ENCODE results near the gene ANKMY2. TPM values are rescaled to one million over a fixed set of nuclear protein-coding genes. Genes with fewer than 3 reads are reported as not detected.

Gene ANKMY2
- total RNA-seq, 1 donor from 2014 or later: 68.5 TPM

DNA sequence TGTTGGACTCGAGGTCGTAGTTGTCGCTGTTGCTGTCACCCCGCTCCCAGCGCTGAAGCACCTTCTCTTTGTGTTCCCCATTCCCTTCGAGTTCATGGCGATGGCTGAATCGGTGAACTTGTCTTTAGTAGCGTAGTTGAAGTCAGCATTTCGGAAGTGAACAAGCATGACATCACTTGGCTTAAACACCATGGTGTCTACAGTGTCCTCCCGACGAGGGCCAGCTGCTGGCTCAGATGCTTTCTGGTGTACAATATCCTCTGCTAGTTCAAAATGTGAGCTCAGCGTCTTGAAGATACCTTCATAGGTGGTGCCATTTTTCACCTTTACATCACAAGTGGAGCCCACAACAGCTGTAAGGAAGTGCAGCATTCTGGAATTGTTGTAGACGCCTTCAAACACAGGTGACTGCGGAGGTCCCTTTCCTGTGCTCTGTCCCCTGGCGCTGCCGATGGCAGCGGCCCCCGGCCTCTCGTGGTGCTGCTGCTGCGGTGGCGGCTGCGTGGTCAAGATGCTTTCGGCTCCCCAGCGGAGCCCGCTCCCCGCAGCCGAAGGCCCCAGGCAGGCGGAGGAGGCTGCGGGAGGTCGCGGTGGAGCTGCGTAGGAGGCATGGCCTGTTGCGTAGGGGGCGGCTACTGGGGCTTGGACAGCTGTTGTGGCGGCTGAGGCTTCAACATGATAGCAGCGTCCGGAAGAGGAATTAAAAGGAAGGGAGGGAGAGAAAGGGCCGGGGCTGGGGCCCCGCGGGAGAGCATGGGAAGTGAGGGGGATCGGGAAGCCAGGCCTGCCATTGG lies 59.3 kb downstream of the ANKMY2 start:
- Mint-ChIP-seq H3K4me3 (no peak overlapping the region), H3K27me3 (ENCODE audit: insufficient read depth, low read depth) (peaks cover 4% of the 10 kb centered on the region), H3K27ac (no peak overlapping the region), H3K4me1 (peaks cover 3% of the 10 kb centered on the region), H3K9me3 (peaks cover 2% of the 10 kb centered on the region), H3K36me3 (peaks cover 5% of the 10 kb centered on the region)
- Histone ChIP-seq H3K79me2 (ENCODE audit: low read depth) (no peaks in the 10 kb centered on the region), H3K27me3 (no peaks in the 10 kb centered on the region), H3K4me3 (no peak overlapping the region), H3K4me2 (no peak overlapping the region), H2AFZ (replicated peaks) (no peak overlapping the region), H3K9ac (no peak overlapping the region), H3K9me3 (ENCODE audit: low read depth) (no peaks in the 10 kb centered on the region), H3F3A (ENCODE audit: low read depth) (peaks cover 14% of the 10 kb centered on the region), H3K27ac (no peak overlapping the region), H3K4me1 (peaks cover 7% of the 10 kb centered on the region), H4K20me1 (ENCODE audit: low read depth) (no peaks in the 10 kb centered on the region), H3K36me3 (no peaks in the 10 kb centered on the region)
- no peak for DNase-seq (ENCODE audit: low spot score)
- TF ChIP-seq EZH2phosphoT487 (IDR thresholded peaks at IDR 0.05): no peak
- TF ChIP-seq, protein P1, sequence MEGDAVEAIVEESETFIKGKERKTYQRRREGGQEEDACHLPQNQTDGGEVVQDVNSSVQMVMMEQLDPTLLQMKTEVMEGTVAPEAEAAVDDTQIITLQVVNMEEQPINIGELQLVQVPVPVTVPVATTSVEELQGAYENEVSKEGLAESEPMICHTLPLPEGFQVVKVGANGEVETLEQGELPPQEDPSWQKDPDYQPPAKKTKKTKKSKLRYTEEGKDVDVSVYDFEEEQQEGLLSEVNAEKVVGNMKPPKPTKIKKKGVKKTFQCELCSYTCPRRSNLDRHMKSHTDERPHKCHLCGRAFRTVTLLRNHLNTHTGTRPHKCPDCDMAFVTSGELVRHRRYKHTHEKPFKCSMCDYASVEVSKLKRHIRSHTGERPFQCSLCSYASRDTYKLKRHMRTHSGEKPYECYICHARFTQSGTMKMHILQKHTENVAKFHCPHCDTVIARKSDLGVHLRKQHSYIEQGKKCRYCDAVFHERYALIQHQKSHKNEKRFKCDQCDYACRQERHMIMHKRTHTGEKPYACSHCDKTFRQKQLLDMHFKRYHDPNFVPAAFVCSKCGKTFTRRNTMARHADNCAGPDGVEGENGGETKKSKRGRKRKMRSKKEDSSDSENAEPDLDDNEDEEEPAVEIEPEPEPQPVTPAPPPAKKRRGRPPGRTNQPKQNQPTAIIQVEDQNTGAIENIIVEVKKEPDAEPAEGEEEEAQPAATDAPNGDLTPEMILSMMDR (IDR thresholded peaks at IDR 0.05): no peak
- no peak for TF ChIP-seq EZH2 (IDR thresholded peaks at IDR 0.05)

- no peak overlapping the region for H3K4me2 ChIP-seq
- no peaks in the 10 kb centered on the region for H3K9me3 ChIP-seq (ENCODE audit: low read depth)
- no peak for DNase-seq (ENCODE audit: low spot score)
- H3K4me1 ChIP-seq: peaks cover 7% of the 10 kb centered on the region
- Mint-ChIP-seq H3K4me3 (no peak overlapping the region), H3K36me3 (peaks cover 5% of the 10 kb centered on the region), H3K9me3 (peaks cover 2% of the 10 kb centered on the region), H3K4me1 (peaks cover 3% of the 10 kb centered on the region), H3K27ac (no peak overlapping the region), H3K27me3 (ENCODE audit: insufficient read depth, low read depth) (peaks cover 4% of the 10 kb centered on the region)
- H3K27me3 ChIP-seq: no peaks in the 10 kb centered on the region
- no peak overlapping the region for H3K4me3 ChIP-seq
- no peak overlapping the region for H3K27ac ChIP-seq
- no peaks in the 10 kb centered on the region for H3K36me3 ChIP-seq
- H4K20me1 ChIP-seq (ENCODE audit: low read depth): no peaks in the 10 kb centered on the region
- no peak overlapping the region for H2AFZ ChIP-seq (replicated peaks)
- H3F3A ChIP-seq (ENCODE audit: low read depth): peaks cover 14% of the 10 kb centered on the region
- no peaks in the 10 kb centered on the region for H3K79me2 ChIP-seq (ENCODE audit: low read depth)
- no peak overlapping the region for H3K9ac ChIP-seq
- TF ChIP-seq EZH2phosphoT487 (IDR thresholded peaks at IDR 0.05) (no peak), EZH2 (IDR thresholded peaks at IDR 0.05) (no peak)
- TF ChIP-seq, protein P1 (IDR thresholded peaks at IDR 0.05): no peak
Observed at GRCh38 chr7:16585540-16585939, 60.0 kb downstream of the ANKMY2 start.

- Histone ChIP-seq H3F3A (ENCODE audit: low read depth) (peaks cover 14% of the 10 kb centered on the region), H3K4me2 (no peak overlapping the region), H3K9ac (no peak overlapping the region), H2AFZ (replicated peaks) (no peak overlapping the region), H3K4me1 (peaks cover 7% of the 10 kb centered on the region), H3K27me3 (no peaks in the 10 kb centered on the region), H3K79me2 (ENCODE audit: low read depth) (no peaks in the 10 kb centered on the region), H3K4me3 (no peak overlapping the region), H3K36me3 (no peaks in the 10 kb centered on the region), H4K20me1 (ENCODE audit: low read depth) (no peaks in the 10 kb centered on the region), H3K9me3 (ENCODE audit: low read depth) (no peaks in the 10 kb centered on the region), H3K27ac (no peak overlapping the region)
- no peak overlapping the region for H3K4me3 Mint-ChIP-seq
- peaks cover 4% of the 10 kb centered on the region for H3K27me3 Mint-ChIP-seq (ENCODE audit: insufficient read depth, low read depth)
- TF ChIP-seq, protein P1 (IDR thresholded peaks at IDR 0.05): no peak
- no peak for TF ChIP-seq EZH2 (IDR thresholded peaks at IDR 0.05)
- no peak for TF ChIP-seq EZH2phosphoT487 (IDR thresholded peaks at IDR 0.05)
- DNase-seq (ENCODE audit: low spot score): no peak
- H3K9me3 Mint-ChIP-seq: peaks cover 2% of the 10 kb centered on the region
- H3K27ac Mint-ChIP-seq: no peak overlapping the region
- H3K4me1 Mint-ChIP-seq: peaks cover 3% of the 10 kb centered on the region
- H3K36me3 Mint-ChIP-seq: peaks cover 5% of the 10 kb centered on the region
Observed at GRCh38 chr7:16583834-16584233, 61.7 kb downstream of the ANKMY2 start.
